Measurements from ENCODE around the gene RETREG1. TPM values are rescaled to one million over a fixed set of nuclear protein-coding genes. Genes with fewer than 3 reads are reported as not detected.

Gene RETREG1
- polyA plus RNA-seq, 1 of the 3 experiments (the other 2 are of a cell fraction), result 0.43 TPM

GRCh38 chr5:16493261-16493660, 123.5 kb downstream of the RETREG1 start:
- ChIA-PET CTCF (interaction anchor here (6.4 kb wide), 1 partner anchor 173 kb away, joined by 74 read pairs; no protein-coding TSS in a partner anchor), POLR2A (no interaction called here)
- Histone ChIP-seq H3K79me2 (ENCODE audit: insufficient read depth) (no peaks in the 10 kb centered on the region), H3K36me3 (replicated peaks in 1 of 2; ENCODE audit: control insufficient read depth in 1 of 2, insufficient read depth in 2 of 2, low read length in 1 of 2) (no peaks in the 10 kb centered on the region), H3F3A (replicated peaks; ENCODE audit: insufficient read depth) (no peaks in the 10 kb centered on the region), H3K27ac (ENCODE audit: low read depth in 2 of 2, low read length in 1 of 2) (no peak overlapping the region), H3K4me3 (ENCODE audit: low read depth in 2 of 2, low read length in 1 of 2) (no peak overlapping the region), H3K9me2 (no peaks in the 10 kb centered on the region), H3K27me3 (ENCODE audit: insufficient read depth) (no peaks in the 10 kb centered on the region), H3K4me2 (no peak overlapping the region), H3K9ac (no peak overlapping the region), H3K4me1 (ENCODE audit: control insufficient read depth in 1 of 2, insufficient read depth in 2 of 2, low read depth in 1 of 2, low read length in 1 of 2) (no peaks in the 10 kb centered on the region), H4K20me1 (ENCODE audit: insufficient read depth) (no peaks in the 10 kb centered on the region), H2AFZ (ENCODE audit: low read depth) (no peak overlapping the region), H3K9me3 (no peaks in the 10 kb centered on the region)
- DNase-seq, result no peak
- no peak for TF ChIP-seq FOXM1 (IDR thresholded peaks at IDR 0.05; ENCODE audit: low read depth)
- TF ChIP-seq CHD2 (IDR thresholded peaks at IDR 0.05; ENCODE audit: low read length, partially characterized antibody), result no peak
- no peak for TF ChIP-seq RCOR1 (IDR thresholded peaks at IDR 0.05; ENCODE audit: low read length)
- TF ChIP-seq GABPA (IDR thresholded peaks at IDR 0.05; ENCODE audit: low read depth), result no peak
- no peak for TF ChIP-seq JUND (IDR thresholded peaks at IDR 0.05)
- no peak for TF ChIP-seq NFIC (IDR thresholded peaks at IDR 0.05; ENCODE audit: borderline replicate concordance)
- TF ChIP-seq EZH2phosphoT487 (IDR thresholded peaks at IDR 0.05; ENCODE audit: borderline replicate concordance, low read depth), result no peak
- no peak for TF ChIP-seq TAF1 (IDR thresholded peaks at IDR 0.05; ENCODE audit: borderline replicate concordance, low read depth, low read length)
- TF ChIP-seq ELF1 (IDR thresholded peaks at IDR 0.05), result no peak
- TF ChIP-seq TEAD4 (IDR thresholded peaks at IDR 0.05; ENCODE audit: borderline replicate concordance, insufficient read depth), result no peak
- no peak for TF ChIP-seq IRF3 (IDR thresholded peaks at IDR 0.05; ENCODE audit: low read depth, low read length)
- no peak for TF ChIP-seq REST (IDR thresholded peaks at IDR 0.05; ENCODE audit: low read depth, low read length)
- TF ChIP-seq, protein P1, sequence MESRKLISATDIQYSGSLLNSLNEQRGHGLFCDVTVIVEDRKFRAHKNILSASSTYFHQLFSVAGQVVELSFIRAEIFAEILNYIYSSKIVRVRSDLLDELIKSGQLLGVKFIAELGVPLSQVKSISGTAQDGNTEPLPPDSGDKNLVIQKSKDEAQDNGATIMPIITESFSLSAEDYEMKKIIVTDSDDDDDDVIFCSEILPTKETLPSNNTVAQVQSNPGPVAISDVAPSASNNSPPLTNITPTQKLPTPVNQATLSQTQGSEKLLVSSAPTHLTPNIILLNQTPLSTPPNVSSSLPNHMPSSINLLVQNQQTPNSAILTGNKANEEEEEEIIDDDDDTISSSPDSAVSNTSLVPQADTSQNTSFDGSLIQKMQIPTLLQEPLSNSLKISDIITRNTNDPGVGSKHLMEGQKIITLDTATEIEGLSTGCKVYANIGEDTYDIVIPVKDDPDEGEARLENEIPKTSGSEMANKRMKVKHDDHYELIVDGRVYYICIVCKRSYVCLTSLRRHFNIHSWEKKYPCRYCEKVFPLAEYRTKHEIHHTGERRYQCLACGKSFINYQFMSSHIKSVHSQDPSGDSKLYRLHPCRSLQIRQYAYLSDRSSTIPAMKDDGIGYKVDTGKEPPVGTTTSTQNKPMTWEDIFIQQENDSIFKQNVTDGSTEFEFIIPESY (IDR thresholded peaks at IDR 0.05; ENCODE audit: borderline replicate concordance, low read depth), result no peak
- no peak for TF ChIP-seq FOSL2 (IDR thresholded peaks at IDR 0.05; ENCODE audit: borderline replicate concordance, low read depth)
- TF ChIP-seq RFX5 (IDR thresholded peaks at IDR 0.05; ENCODE audit: low read length), result no peak
- no peak for TF ChIP-seq EP300 (IDR thresholded peaks at IDR 0.05; ENCODE audit: borderline replicate concordance in 1 of 2, low read depth in 1 of 2, low read length in 1 of 2)
- TF ChIP-seq MEF2A (IDR thresholded peaks at IDR 0.05; ENCODE audit: borderline replicate concordance, low read depth), result no peak
- no peak for TF ChIP-seq MAX (IDR thresholded peaks at IDR 0.05; ENCODE audit: low read depth)
- TF ChIP-seq NRF1 (IDR thresholded peaks at IDR 0.05; ENCODE audit: low read depth, low read length), result no peak
- 57% methylated on average over 1 of the region's 1 CpG for WGBS (ENCODE audit: low lambda C conversion rate)

All from SK-N-SH (cell line).